H9 (cell line): ENCODE data around the gene TRIM17. TPM values are rescaled to one million over a fixed set of nuclear protein-coding genes. Genes with fewer than 3 reads are reported as not detected.

Experiments used
- DNase-seq: peaks from one replicate; pipeline ENCODE4 v3.0.0-alpha.2; 2017
- H2AFZ ChIP-seq: one replicate; pipeline ENCODE4 v1.6.1; 2013; ENCODE audit warnings: mild to moderate bottlenecking, low read length, control low read depth, moderate library complexity
- H2AK5ac ChIP-seq: 2 replicates; pipeline ENCODE4 v1.6.1; 2013; ENCODE audit warnings: low read length, control low read depth, mixed read lengths; ENCODE audit not compliant: insufficient read length
- H2BK120ac ChIP-seq: one replicate; pipeline ENCODE4 v1.6.1; 2013; ENCODE audit warnings: low read depth, mild to moderate bottlenecking, low read length, control low read depth, inconsistent platforms; ENCODE audit not compliant: poor library complexity, severe bottlenecking
- H2BK12ac ChIP-seq: 2 replicates; pipeline ENCODE4 v1.6.1; 2013; ENCODE audit warnings: low read length, control low read depth, mixed read lengths, low read depth; ENCODE audit not compliant: insufficient read length
- H2BK15ac ChIP-seq: 2 replicates; pipeline ENCODE4 v1.6.1; 2013; ENCODE audit warnings: low read depth, low read length, control low read depth
- H2BK20ac ChIP-seq: one replicate; pipeline ENCODE4 v1.6.1; 2013; ENCODE audit warnings: low read depth, mild to moderate bottlenecking, low read length, control low read depth, inconsistent platforms; ENCODE audit not compliant: poor library complexity, severe bottlenecking
- H2BK5ac ChIP-seq: 2 replicates; pipeline ENCODE4 v1.6.1; 2013; ENCODE audit warnings: low read length, control low read depth, mixed read lengths; ENCODE audit not compliant: insufficient read length
- H3K14ac ChIP-seq: 2 replicates; pipeline ENCODE4 v1.6.1; 2013; ENCODE audit warnings: low read length, control low read depth; ENCODE audit not compliant: insufficient read depth
- H3K18ac ChIP-seq: 2 replicates; pipeline ENCODE4 v1.6.1; 2013; ENCODE audit warnings: low read depth, mild to moderate bottlenecking, mixed read lengths, low read length, control low read depth; ENCODE audit not compliant: insufficient read length
- H3K23ac ChIP-seq: 2 replicates; pipeline ENCODE4 v1.6.1; 2013; ENCODE audit warnings: low read length, control low read depth, mixed read lengths, low read depth; ENCODE audit not compliant: insufficient read length
- H3K23me2 ChIP-seq: 2 replicates; pipeline ENCODE4 v1.6.1; 2013; ENCODE audit warnings: low read depth, mild to moderate bottlenecking, mixed read lengths, low read length, control low read depth; ENCODE audit not compliant: insufficient read length, poor library complexity, severe bottlenecking
- H3K27ac ChIP-seq: 2 replicates; pipeline ENCODE4 v1.5.1; 2013; ENCODE audit warnings: low read length, control low read depth, mixed read lengths, low read depth; ENCODE audit not compliant: insufficient read length
- H3K27me3 ChIP-seq: 2 replicates; pipeline ENCODE4 v1.6.1; 2013; ENCODE audit warnings: low read length, control low read depth, inconsistent platforms; ENCODE audit not compliant: insufficient read depth
- H3K4ac ChIP-seq: 2 replicates; pipeline ENCODE4 v1.6.1; 2013; ENCODE audit warnings: low read depth, mild to moderate bottlenecking, control low read depth, inconsistent platforms, low read length, moderate library complexity
- H3K4me1 ChIP-seq: 2 replicates; pipeline ENCODE4 v1.6.1; 2013; ENCODE audit warnings: low read length, control low read depth, inconsistent platforms; ENCODE audit not compliant: insufficient read depth
- H3K4me2 ChIP-seq: 2 replicates; pipeline ENCODE4 v1.6.1; 2013; ENCODE audit warnings: low read length, control low read depth, mixed read lengths; ENCODE audit not compliant: insufficient read length, insufficient read depth
- H3K56ac ChIP-seq: 2 replicates; pipeline ENCODE4 v1.6.1; 2013; ENCODE audit warnings: low read depth, mild to moderate bottlenecking, mixed read lengths, low read length, control low read depth; ENCODE audit not compliant: insufficient read length
- H3K79me1 ChIP-seq: 2 replicates; pipeline ENCODE4 v1.6.1; 2013; ENCODE audit warnings: low read depth, mild to moderate bottlenecking, moderate library complexity, low read length, control low read depth, inconsistent platforms; ENCODE audit not compliant: insufficient read depth, poor library complexity, severe bottlenecking
- H3K79me2 ChIP-seq: 2 replicates; pipeline ENCODE4 v1.6.1; 2013; ENCODE audit warnings: low read length, control low read depth, inconsistent platforms; ENCODE audit not compliant: insufficient read depth
- H3K9ac ChIP-seq: 2 replicates; pipeline ENCODE4 v1.6.1; 2013; ENCODE audit warnings: low read length, control low read depth, mixed read lengths; ENCODE audit not compliant: insufficient read length; ENCODE audit errors: extremely low read depth
- H3K9me3 ChIP-seq: one replicate; pipeline ENCODE4 v1.6.1; 2013; ENCODE audit warnings: low read depth, low read length, inconsistent platforms; ENCODE audit not compliant: control insufficient read depth
- H3T11ph ChIP-seq: one replicate; pipeline ENCODE4 v1.6.1; 2013; ENCODE audit warnings: mild to moderate bottlenecking, low read length, control low read depth, inconsistent platforms
- H4K20me1 ChIP-seq: one replicate; pipeline ENCODE4 v1.6.1; 2013; ENCODE audit not compliant: control insufficient read depth, insufficient read length, insufficient read depth
- H4K5ac ChIP-seq: 2 replicates; pipeline ENCODE4 v1.6.1; 2013; ENCODE audit warnings: low read depth, mild to moderate bottlenecking, mixed read lengths, low read length, control low read depth; ENCODE audit not compliant: insufficient read length
- H4K8ac ChIP-seq: replicated peaks from 2 replicates; pipeline ENCODE4 v1.6.1; 2013; ENCODE audit warnings: low read length, control low read depth, mixed read lengths, low read depth; ENCODE audit not compliant: insufficient read length
- H4K91ac ChIP-seq: 2 replicates; pipeline ENCODE4 v1.6.1; 2013; ENCODE audit warnings: low read depth, mild to moderate bottlenecking, moderate library complexity, mixed read lengths, low read length, control low read depth; ENCODE audit not compliant: insufficient read length
- H3K27ac Mint-ChIP-seq, 3 experiments: 2 replicates in 2 of 3; 3 replicates in 1 of 3; pipeline ENCODE4 v1.8.0; 2020 to 2021; ENCODE audit warnings: mixed read lengths in 3 of 3, mild to moderate bottlenecking in 1 of 3, moderate library complexity in 1 of 3
- H3K27me3 Mint-ChIP-seq: 2 replicates; pipeline ENCODE4 v1.8.0; 2021; ENCODE audit warnings: low read depth, mild to moderate bottlenecking, moderate library complexity, mixed read lengths
- H3K36me3 Mint-ChIP-seq, 3 experiments: 2 replicates in 2 of 3; 3 replicates in 1 of 3; pipeline ENCODE4 v1.8.0; 2020 to 2021; ENCODE audit warnings: low read depth in 3 of 3, mixed read lengths in 3 of 3; ENCODE audit not compliant: insufficient read depth in 1 of 3
- H3K4me1 Mint-ChIP-seq, 2 experiments: 2 replicates each; pipeline ENCODE4 v1.8.0; 2020; ENCODE audit warnings: mixed read lengths in 2 of 2
- H3K4me3 Mint-ChIP-seq, 2 experiments: 2 replicates in 1 of 2; 3 replicates in 1 of 2; pipeline ENCODE4 v1.8.0; 2020 to 2021; ENCODE audit warnings: mild to moderate bottlenecking in 2 of 2, mixed read lengths in 2 of 2, moderate library complexity in 1 of 2
- H3K9me3 Mint-ChIP-seq, 2 experiments: 2 replicates in 1 of 2; 3 replicates in 1 of 2; pipeline ENCODE4 v1.8.0; 2020; ENCODE audit warnings: mild to moderate bottlenecking in 2 of 2, mixed read lengths in 2 of 2, moderate library complexity in 1 of 2
- WGBS: extraction: QIAGEN DNeasy Blood & Tissue Kit; methylation state at CpG from one replicate; pipeline ENCODE4 v1.1.7; 2013; ENCODE audit warnings: missing lambda C conversion rate, low lambda C conversion rate, mixed read lengths; ENCODE audit not compliant: insufficient read length; ENCODE audit errors: extremely low coverage; 5-methylcytosine and 5-hydroxymethylcytosine counted together
- total RNA-seq: library from RNA; stranded (reverse); gene quantifications from 2 replicates; pipeline ENCODE4 v1.2.1, GENCODE V29; 2021
- TF ChIP-seq, protein P1 (sequence below): fragments of 200-600 bp; sonication (generic); conservative IDR thresholded peaks from 3 replicates; pipeline ENCODE4 v1.8.0; 2021; ENCODE audit warnings: antibody characterized with exemption, mild to moderate bottlenecking

Gene TRIM17
- total RNA-seq, 1 experiment from 2014 or later: 2.8 TPM

DNA sequence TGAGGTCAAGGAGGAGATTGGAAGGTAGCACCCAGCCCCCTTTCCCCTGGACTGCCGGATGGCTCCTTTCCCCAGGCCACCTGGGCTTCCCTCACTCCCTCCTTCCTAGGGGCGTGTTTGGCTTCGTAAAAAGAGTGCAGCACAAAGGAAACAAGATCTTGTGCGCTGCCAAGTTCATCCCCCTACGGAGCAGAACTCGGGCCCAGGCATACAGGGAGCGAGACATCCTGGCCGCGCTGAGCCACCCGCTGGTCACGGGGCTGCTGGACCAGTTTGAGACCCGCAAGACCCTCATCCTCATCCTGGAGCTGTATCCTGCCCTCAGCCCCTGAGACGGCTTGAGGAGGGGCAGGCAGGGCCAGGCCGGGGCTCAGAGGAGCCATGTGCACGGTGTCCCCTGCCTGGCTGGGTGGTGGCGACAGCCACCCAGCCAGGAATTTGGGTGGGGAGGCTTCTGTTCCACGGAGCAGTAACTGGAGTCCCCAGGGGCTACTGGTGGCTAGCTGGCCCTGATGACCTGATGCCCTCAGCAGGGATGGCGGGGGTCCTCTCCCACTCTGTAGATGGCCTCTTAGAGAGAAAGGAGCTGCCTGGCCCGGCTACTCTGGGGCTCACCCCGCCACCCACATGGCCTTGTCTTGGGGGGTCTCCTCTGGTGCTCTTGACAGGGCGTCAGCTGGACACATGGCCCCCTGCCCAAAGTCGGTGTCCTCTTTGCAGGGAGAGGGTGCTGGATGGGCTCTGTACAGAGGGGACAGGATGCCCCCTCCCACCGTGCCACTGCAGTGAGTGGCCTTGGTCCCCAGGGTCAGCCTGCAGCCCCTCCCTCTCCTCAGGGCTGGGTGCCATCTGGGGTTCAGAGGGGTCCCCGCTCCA is 49.6 kb downstream of the TRIM17 start:
- H3K4ac ChIP-seq: no peak overlapping the region
- no peaks in the 10 kb centered on the region for H3K79me1 ChIP-seq
- H2BK20ac ChIP-seq: no peak overlapping the region
- no peak overlapping the region for H3K9ac ChIP-seq
- TF ChIP-seq, protein P1, sequence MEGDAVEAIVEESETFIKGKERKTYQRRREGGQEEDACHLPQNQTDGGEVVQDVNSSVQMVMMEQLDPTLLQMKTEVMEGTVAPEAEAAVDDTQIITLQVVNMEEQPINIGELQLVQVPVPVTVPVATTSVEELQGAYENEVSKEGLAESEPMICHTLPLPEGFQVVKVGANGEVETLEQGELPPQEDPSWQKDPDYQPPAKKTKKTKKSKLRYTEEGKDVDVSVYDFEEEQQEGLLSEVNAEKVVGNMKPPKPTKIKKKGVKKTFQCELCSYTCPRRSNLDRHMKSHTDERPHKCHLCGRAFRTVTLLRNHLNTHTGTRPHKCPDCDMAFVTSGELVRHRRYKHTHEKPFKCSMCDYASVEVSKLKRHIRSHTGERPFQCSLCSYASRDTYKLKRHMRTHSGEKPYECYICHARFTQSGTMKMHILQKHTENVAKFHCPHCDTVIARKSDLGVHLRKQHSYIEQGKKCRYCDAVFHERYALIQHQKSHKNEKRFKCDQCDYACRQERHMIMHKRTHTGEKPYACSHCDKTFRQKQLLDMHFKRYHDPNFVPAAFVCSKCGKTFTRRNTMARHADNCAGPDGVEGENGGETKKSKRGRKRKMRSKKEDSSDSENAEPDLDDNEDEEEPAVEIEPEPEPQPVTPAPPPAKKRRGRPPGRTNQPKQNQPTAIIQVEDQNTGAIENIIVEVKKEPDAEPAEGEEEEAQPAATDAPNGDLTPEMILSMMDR: no peak
- no peak overlapping the region; a peak in 1 of 5 replicates for H3K4me3 Mint-ChIP-seq
- H4K5ac ChIP-seq: no peak overlapping the region
- H3K27ac ChIP-seq: no peak overlapping the region
- no peak overlapping the region for H3T11ph ChIP-seq
- H3K27me3 ChIP-seq: no peaks in the 10 kb centered on the region; the same call in 1 of the 2 replicates
- H3K4me1 ChIP-seq: no peaks in the 10 kb centered on the region
- H4K8ac ChIP-seq: no peak overlapping the region
- H2AK5ac ChIP-seq: no peak overlapping the region
- no peak overlapping the region for H3K14ac ChIP-seq
- no peaks in the 10 kb centered on the region for H4K20me1 ChIP-seq
- H3K23me2 ChIP-seq: no peaks in the 10 kb centered on the region
- H3K27ac Mint-ChIP-seq: no peak overlapping the region
- H3K18ac ChIP-seq: no peak overlapping the region
- no peak overlapping the region for H3K23ac ChIP-seq
- H3K4me1 Mint-ChIP-seq: peaks cover 3 to 11% of the 10 kb centered on the region in 2 experiments; a peak in 2 of 4 replicates
- no peaks in the 10 kb centered on the region for H3K9me3 Mint-ChIP-seq
- no peak overlapping the region for H2BK15ac ChIP-seq
- H4K91ac ChIP-seq: no peak overlapping the region
- no peaks in the 10 kb centered on the region for H3K36me3 Mint-ChIP-seq
- no peak overlapping the region for H2AFZ ChIP-seq
- DNase-seq: no peak
- no peak overlapping the region for H3K56ac ChIP-seq
- H2BK5ac ChIP-seq: no peak overlapping the region
- H3K4me2 ChIP-seq: no peak overlapping the region
- H2BK120ac ChIP-seq: no peak overlapping the region
- no peak overlapping the region for H2BK12ac ChIP-seq
- no peaks in the 10 kb centered on the region for H3K9me3 ChIP-seq
- WGBS: no CpG with 5 or more reads among the region's 24 CpGs
- no peaks in the 10 kb centered on the region for H3K79me2 ChIP-seq
- peaks cover 5% of the 10 kb centered on the region for H3K27me3 Mint-ChIP-seq
